Right lobe of liver (tissue), 4 donors: Measurements from ENCODE around the gene CAPN10.

Source experiments
- CTCF ChIP-seq, 4 donors: fragments of 200-600 bp in 3 of 4; fragments of 450-650 bp in 1 of 4; IDR thresholded peaks; one replicate each; pipeline versions ENCODE4 v1.5.1 to v1.8.0; 2016 to 2022; ENCODE audit warnings: antibody characterized with exemption in 4 of 4, mild to moderate bottlenecking in 2 of 4
- POLR2A ChIP-seq: fragments of 450-650 bp; IDR thresholded peaks from one replicate; pipeline ENCODE4 v1.6.1; 2017; ENCODE audit warnings: antibody characterized with exemption, mild to moderate bottlenecking
- donor health status: DM: no; HTN: no; CAD: no.
- donor health status: DM: no; HTN: no; CAD: no.
- donor health status: DM: no; HTN: yes; CAD: no.

- no peak for TF ChIP-seq CTCF (IDR thresholded peaks at IDR 0.05)
- TF ChIP-seq POLR2A = no peak
Measured at GRCh38 chr2:240586919-240587800, 626 bp downstream of the CAPN10 start.
